GM12874 (cell line): ENCODE measurements around the gene UCKL1.

Experiments used
- CTCF ChIP-seq: IDR thresholded peaks from 2 replicates; pipeline ENCODE4 v1.5.1; 2011; ENCODE audit warnings: low read depth, mild to moderate bottlenecking, control low read depth, low read length, moderate library complexity; ENCODE audit not compliant: insufficient read depth

Gene UCKL1

GRCh38 chr20:63919130-63919529 is 37.1 kb downstream of the UCKL1 start:
- no peak for TF ChIP-seq CTCF

- TF ChIP-seq CTCF: no peak
Measured at GRCh38 chr20:63917811-63918210, 38.4 kb downstream of the UCKL1 start.

GRCh38 chr20:63915471-63915870 is 40.7 kb downstream of the UCKL1 start:
- no peak for TF ChIP-seq CTCF

GRCh38 chr20:63913768-63914167 is 42.4 kb downstream of the UCKL1 start:
- TF ChIP-seq CTCF: no peak

- TF ChIP-seq CTCF: no peak
Measured at GRCh38 chr20:63911176-63911575, 45.0 kb downstream of the UCKL1 start.

GRCh38 chr20:63908008-63908682 is 48.1 kb downstream of the UCKL1 start:
- TF ChIP-seq CTCF: no peak

- TF ChIP-seq CTCF: no peak
Measured at GRCh38 chr20:63903796-63904561, 52.2 kb downstream of the UCKL1 start.
